Daoy (cell line): ENCODE data around the gene ZNF14. TPM values are rescaled to one million over a fixed set of nuclear protein-coding genes. Genes with fewer than 3 reads are reported as not detected.
"Not testable (repeated sequence)": the region's sequence is repeated elsewhere in the genome, so short reads cannot be mapped to it uniquely, and the experiment has no call there.

Experiments used
- DNase-seq: peaks from one replicate; pipeline ENCODE4 v3.0.0-alpha.2; 2015; ENCODE audit warnings: low read depth
- total RNA-seq: library from RNA; depleted of rRNA; stranded (reverse); fragments of >200 nt; shearing (Covaris generic); gene quantifications from 2 replicates; pipeline ENCODE4 v1.2.3, GENCODE V29; 2014

The ZNF14 gene
- total RNA-seq, 1 experiment from 2014 or later = 2.9 TPM

- DNase-seq = no peak
These were observed 13.6 kb upstream of the ZNF14 start for GRCh38 chr19:19746286-19747213.

GRCh38 chr19:19745496-19746285 is 12.8 kb upstream of the ZNF14 start:
- DNase-seq = no peak

- no peak for DNase-seq
These were observed 11.7 kb upstream of the ZNF14 start for GRCh38 chr19:19744641-19745040.

- not testable (repeated sequence) for DNase-seq
These were observed 11.0 kb upstream of the ZNF14 start for GRCh38 chr19:19743921-19744320.

- no peak for DNase-seq
These were observed 10.3 kb upstream of the ZNF14 start for GRCh38 chr19:19743176-19743575.

GRCh38 chr19:19742773-19743172 is 9.9 kb upstream of the ZNF14 start:
- no peak for DNase-seq

- DNase-seq = no peak
These were observed 8.3 kb upstream of the ZNF14 start for GRCh38 chr19:19741184-19741583.

- DNase-seq = no peak
These were observed 7.8 kb upstream of the ZNF14 start for GRCh38 chr19:19740755-19741154.

- DNase-seq = no peak
These were observed 5.7 kb upstream of the ZNF14 start for GRCh38 chr19:19738564-19738963.

GRCh38 chr19:19737559-19738332 is 4.8 kb upstream of the ZNF14 start:
- DNase-seq = no peak

- no peak for DNase-seq
These were observed 11.0 kb downstream of the ZNF14 start for GRCh38 chr19:19721896-19722295.

- no peak for DNase-seq
These were observed 13.1 kb downstream of the ZNF14 start for GRCh38 chr19:19719798-19720197.

- DNase-seq = no peak
These were observed 20.7 kb downstream of the ZNF14 start for GRCh38 chr19:19711934-19712828.

GRCh38 chr19:19711306-19711933 is 21.5 kb downstream of the ZNF14 start:
- DNase-seq = no peak

- no peak for DNase-seq
These were observed 22.4 kb downstream of the ZNF14 start for GRCh38 chr19:19710506-19710905.

GRCh38 chr19:19704836-19705235 is 28.1 kb downstream of the ZNF14 start:
- DNase-seq = no peak

GRCh38 chr19:19700493-19700892 is 32.4 kb downstream of the ZNF14 start:
- DNase-seq = not testable (repeated sequence)

- DNase-seq = no peak
These were observed 35.3 kb downstream of the ZNF14 start for GRCh38 chr19:19697589-19697988.

GRCh38 chr19:19696386-19696785 is 36.5 kb downstream of the ZNF14 start:
- DNase-seq = no peak

GRCh38 chr19:19691683-19692082 is 41.2 kb downstream of the ZNF14 start:
- DNase-seq = no peak
